GM04503 (cell line): ENCODE data around the gene PTPN5.
A peak's percentile ranks its signal among the peaks of the same experiment; 100 is the strongest.
"Not testable (repeated sequence)": the region's sequence is repeated elsewhere in the genome, so short reads cannot be mapped to it uniquely, and the experiment has no call there.

ENCODE experiments used
- DNase-seq: peaks from one replicate; pipeline ENCODE4 v3.0.0-alpha.2; 2012; ENCODE audit warnings: low read depth

Gene PTPN5

DNA sequence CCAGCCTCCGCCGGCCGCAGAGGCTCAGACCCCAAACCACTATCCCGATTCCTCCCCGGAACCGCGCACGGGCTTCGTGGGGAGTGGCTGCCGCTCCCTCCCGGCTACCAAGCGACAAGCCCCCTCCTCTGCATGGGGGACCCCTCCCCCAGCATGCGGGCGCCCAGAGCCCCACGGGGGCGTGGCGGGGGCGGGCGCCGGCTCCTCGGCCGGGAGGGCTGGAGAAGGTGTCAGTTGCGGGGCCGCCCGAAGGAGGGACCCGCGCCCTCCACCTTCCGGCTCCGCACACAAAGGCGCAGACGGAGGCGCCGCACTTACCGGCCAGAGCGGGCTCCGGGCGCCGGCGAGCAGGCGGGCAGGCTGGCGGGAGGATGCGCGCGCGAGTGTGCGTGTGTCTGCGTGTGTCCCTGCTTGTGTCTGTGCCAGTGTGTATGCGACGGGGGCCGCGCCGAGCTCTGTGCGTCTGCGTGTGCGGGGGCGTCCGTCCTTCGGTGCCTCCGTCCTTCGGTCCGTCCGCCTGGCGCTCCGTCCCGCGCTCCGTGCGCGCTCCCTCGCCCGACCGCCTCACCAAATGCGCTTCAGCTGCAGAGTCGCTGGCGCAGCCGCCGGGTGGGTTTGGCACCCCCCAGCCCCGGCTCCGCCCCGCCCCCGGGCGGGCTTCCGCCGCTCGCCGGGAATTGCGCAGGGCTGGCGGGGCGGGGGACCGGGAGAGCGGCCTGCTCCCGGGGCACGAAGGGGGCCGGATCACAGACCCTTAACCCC lies at the start of gene PTPN5:
Gene PTPN5, minus strand, starts transcription at position 592 of the 762 bp plus-strand sequence. CDS start 19,840 bp downstream, outside the sequence.
- no peak for DNase-seq

DNA sequence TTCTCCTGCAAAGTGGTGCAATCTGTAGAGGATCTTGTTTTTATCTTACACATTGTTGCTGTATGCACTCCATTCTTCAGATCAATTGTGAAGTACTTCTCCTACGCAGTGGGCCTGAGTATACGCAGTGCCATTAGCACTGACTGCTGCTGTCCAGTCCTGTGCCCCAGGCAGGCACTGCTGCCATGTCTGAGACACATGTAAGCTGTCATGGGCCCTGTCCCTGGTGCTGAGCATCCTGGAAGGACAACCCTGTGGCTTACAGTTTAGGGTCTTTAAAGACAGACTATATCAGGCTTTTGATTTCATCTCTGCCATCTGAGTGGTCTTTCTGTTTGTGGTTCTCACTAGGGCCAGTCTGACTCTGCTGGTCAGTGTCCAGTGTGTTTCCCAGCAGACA lies 44.8 kb upstream of the PTPN5 start:
- no peak for DNase-seq

DNA sequence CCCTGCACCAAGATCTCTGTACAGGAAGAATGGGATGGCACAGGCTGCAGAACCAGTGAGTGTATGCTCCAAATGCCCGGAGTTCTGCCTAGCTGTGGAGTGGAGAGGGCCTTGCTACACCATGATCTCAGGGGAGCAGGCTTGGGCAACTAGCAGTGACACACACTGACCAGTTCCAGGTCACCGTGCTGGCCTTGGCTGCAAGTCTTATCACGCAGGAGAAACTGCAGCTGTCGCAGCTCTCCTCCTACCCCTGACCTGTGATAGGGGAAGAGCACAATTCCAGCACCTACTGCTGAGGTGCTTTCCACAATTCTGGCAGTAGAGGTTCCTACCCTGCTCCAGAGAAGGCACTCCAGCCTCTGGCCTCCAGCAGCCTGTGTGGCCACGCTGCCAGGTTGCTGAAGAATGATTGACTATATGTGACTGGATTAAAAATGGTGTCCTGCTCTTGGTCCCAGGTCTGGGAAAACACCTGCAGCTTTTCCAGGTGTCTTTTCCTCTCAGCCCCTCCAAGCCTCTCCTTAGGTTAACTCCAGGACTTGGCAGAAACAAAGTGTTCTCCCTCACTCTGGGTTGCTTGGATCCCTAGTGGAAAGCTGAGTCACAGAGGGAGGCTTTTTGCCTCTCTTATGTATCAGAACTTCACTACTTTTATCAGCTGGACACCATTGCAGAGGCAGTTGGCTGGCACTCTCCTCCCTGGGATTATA lies 43.3 kb upstream of the PTPN5 start:
- DNase-seq = no peak

DNA sequence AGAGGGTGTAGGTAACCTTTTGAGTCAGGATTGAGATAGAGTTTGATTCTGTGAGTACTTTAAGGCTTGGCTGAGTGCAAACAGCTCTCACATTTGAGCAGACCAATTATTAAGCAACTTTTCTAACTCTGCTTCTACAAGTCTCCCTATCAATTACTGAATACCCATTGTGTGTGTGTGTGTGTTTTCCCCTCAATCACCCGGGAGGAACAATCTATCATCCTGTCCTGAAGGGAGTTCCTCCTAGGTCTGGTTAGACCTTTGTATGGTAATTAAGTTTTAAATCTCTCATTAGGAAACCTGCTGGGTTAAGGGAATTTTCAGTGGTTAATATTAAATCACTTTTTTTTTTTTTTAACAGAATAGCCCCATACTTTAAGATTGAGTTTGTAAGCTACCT lies 28.6 kb upstream of the PTPN5 start:
- not testable (repeated sequence) for DNase-seq

DNA sequence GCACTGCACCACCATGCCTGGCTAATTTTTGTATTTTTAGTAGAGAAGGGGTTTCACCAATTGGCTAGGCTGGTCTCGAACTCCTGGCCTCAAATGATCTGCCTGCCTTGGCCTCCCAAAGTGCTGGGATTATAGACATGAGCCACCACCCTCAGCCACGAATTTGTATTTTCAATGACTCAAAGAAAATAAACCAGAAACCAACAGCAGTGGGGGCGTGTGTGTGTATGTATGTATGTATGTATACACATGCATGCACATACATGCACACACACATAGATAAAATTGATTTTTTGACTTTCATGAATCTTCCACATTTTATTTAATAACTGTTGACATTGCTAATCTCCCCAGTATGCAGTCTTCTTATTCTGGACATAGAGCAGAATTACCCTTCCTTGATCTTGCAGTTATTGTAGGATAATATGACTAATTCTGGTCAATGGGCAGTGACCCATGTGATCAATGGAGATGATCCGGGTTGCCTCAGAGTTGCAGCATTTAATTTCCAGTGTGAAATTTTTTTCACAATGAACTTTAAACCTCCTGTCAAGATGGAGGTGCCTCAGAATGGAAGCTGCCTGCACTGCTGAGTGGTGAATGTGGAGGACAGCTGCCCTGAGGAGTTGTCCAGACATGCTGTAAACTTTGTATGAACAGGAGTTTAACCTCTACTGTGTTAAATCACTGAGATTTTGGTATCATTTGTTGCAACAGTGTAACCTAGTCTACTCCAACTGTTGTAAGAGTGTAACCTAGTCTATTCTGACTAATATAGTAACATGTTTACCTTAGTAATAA lies 12.8 kb upstream of the PTPN5 start:
- DNase-seq = no peak

DNA sequence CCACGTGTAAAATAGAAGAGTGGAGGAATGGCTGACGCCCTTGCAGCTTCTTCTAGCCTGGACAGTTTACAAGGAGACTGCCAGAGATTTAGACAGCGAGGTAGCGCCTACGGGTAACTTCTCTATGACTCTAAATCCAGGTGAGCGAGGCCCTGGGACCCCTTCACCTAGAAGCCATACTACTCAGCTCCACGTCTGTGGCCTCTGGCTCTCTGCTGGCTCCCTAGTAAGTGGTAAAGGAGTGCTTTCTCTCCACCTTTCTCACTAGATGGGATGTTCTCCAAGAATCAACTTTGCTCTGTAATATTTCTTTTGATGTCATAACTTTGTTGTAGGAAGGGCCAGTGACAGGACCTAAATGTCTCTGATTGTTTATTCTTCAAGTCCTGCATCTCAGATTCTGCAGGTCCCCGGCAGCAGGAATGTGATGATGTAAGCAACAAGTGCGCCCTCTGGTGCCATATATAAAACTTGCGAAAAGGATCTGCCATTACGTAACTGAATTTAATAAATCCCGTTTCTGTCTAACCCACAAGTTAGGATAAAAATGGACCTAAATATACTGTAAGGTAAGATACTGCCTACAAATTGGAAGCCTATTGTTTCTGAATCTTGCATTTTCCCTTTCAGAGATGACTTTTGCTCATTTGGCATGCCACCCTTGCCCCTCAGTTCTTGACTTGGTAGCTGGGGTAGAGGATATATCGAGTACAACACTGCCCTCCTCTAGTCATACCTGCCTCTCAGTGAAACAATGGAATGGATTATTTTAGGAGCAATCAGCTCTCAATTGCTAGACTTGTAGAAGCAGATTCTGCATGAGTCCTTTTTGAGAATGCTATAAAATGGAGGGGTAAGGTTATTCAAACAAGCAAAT lies 11.0 kb upstream of the PTPN5 start:
- peak; percentile 11 for DNase-seq

DNA sequence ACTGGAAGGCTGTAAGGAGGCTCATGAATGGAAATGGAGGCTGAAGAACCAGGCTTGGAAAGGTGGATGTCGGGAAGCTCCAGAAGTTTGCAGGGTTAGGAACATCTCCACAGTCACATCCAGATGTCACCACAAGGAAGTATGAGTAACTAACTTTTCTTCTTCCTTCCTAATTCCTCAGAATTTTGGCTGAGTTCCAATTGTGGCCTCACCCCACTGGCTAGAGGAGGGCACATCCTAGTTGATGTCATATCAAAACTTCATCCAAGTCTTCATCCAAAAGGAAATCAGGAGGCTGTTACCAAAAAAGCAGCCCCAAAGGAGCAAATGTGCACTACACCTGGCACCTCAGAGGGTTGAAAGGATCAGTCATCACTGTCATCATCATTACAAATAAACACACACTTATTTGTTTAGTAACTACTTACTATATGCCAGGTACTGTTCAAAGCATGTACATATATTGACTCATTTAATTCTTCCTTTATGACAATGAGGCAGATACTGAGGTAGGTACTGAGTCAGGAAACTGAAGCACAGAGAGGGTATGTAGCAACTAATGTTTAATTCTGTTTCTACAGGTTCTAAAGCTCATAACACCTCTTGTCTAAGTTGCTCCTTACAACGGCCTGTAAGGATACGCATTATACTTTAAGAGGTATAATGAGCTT lies 7.3 kb upstream of the PTPN5 start:
- DNase-seq = no peak

DNA sequence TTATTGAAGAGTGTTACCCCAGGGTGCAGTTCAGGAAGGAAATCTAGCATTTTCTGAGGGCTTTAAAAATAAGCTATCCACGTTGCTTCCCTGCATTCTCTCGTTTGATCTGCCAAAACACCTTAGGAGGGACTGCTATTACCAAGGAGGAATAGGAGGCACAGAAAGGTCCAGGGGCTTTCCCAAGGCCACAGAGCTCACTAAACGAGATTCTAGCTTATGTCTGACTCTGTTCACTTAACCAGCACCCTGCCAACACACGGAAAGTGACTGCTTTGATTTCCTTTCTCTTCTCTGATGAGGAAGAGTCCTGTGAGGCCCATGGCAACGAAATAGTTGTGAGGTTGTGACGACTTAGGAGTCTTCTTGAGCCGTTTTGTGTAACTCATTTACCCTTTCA lies 3.4 kb upstream of the PTPN5 start:
- DNase-seq = no peak

DNA sequence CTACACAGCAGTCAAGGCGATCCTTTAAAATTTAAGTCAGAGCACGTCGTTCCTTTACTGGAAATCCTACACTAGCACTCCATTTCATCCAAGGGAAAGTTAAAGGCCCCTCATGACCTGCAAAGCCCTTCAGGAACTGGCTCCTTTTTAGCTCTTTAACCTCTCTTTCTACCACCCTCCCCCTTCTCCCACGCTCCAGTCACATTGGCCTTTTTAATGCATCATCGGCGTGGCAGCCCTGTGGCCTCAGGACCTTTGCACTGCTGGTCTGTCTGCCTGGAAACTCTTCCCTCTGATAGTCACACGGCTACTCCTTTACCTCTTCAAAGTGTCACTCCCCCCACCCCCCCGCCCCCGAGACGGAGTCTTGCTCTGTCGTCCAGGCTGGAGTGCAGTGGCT lies 1.2 kb upstream of the PTPN5 start:
- no peak for DNase-seq

DNA sequence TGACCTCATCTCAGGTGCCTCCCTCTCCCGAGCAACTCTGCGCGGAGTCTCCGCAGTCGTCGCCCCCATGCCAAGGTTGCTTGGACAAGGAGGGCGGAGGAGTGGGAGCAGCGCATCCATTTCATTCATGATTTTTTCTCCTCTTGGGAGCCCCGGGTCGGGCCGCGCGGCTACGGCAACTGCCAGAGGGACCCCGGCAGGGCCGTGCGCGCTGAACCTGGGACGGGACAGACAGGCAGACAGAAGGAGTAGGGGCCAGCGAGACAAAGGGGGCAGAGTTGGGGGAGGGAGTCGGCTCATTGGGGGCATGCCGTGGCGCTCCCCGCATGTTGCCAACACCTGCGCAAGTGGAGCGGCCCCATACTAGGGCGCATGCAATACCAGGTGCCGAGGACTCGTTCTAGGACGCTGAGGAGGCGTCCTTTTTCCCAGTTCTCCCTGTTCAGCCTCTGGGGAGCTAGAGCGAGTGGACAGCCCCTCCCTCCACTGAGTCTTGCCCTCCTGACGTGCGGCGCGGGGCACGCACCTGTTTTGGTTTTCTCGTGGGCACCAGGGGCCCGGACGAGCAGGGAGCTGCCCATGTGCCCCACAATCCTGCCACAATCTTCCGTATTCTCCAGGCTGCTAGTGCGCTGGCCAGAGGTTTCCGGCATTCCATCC lies 501 bp upstream of the PTPN5 start:
- no peak for DNase-seq

DNA sequence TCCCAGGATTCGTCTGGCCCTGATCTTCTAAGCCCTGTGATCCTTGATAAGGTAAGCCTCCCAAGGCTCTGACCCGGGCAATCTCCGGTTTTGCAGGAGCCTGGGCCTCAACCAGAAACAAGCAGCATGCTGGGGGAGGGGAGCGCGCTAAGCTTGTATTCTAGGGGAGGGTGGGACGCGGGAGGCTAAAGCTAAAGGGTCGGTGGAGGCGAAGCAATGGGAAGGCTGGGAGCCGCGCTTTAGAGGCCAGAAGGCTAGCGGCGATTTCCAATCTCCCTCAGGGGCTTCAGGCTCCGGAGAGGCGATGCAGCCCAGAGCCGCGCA lies 753 bp downstream of the PTPN5 start:
- no peak for DNase-seq

DNA sequence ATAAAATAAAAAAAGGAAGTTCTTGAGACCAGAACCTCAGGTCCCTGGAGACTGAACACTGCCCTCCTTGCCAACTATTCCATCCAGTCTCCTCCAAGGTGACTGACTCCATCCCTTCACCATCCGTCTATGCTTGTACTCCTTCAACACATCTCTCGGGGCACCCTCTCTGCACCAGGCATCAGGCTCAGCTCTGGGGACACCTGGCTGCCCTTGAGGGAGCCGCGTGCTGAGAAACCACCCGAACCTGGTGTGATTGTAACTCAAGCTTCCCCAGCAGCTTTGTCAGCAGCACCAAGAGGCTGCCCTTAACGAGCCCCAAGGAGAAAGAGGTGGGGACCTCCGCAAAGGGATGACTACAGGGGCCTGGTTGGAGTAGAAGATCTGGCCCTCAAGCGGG lies 1.7 kb downstream of the PTPN5 start:
- DNase-seq = no peak

DNA sequence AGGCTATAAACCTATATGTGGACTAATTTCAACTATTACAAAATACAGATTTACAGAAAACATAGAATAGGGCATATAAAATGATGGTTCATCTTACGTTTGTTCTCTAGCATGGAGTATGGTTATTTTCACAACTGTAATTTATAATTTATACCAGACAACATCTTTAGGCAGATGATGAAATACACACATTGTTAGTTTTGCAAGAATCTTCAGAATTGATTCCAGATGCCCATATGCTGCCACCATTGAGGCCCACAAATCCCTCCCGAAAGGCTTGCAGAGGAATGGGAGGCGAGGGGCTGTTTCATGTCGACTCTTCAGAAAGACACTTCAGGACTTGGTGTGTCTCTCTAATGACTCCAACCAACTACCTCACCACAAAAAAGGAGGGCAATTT lies 6.2 kb downstream of the PTPN5 start:
- no peak for DNase-seq

DNA sequence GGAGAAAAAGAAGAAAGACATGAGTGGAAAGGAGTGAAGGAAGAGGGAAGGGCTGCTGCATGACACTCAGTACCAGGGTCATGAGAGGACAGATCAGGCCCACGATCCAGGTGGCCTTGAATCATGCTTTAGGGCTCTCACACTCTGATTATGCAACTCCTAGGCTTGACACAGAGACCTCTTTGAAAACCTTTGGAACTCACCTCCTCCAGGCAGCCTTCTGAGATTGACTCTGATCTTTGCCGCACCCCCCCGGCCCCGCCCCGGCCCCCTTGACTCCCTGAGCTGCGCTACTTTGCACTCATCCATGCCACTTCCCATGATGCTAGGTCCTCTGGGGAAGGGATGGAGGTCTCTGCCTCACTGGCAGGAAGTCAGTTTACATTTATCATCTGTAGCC lies 10.7 kb downstream of the PTPN5 start:
- no peak for DNase-seq

DNA sequence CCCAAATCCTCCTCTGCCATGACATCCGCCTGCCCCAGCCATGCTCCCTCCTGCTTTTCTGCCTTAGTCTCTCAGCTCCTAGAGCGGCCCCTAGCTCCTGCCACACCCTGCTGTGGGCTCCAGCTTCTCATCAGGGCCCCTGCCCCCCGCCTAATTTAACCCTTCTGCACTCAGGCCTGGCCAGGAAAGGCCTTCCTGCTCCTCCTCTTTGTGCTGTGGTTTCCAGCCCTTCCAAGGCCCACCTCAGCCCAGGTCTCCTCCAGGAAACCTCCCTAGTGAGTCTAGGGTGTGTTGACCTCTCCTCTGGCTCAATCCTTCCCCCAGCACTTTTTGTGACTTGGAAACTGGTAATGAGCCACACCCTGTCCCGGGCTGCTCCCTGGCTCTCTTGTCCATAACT lies 11.3 kb downstream of the PTPN5 start:
- no peak for DNase-seq

DNA sequence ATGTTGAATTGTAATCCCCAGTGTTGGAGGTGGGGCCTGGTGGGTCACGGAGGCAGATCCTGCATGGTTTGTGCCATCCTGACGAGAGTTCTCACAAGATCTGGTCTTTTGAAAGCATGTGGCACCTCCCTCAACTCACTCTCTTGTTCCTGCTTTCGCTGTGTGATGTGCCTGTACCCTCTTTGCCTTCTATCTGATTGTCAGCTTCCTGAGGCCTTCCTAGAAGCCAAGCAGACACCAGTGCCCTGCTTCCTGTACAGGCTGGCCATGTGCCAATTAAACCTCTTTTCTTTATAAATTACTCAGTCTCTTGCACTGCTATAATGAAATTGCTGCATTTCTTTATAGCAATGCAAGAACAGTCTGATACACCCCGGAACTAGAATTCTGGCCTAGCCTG lies 13.1 kb downstream of the PTPN5 start:
- DNase-seq = no peak

DNA sequence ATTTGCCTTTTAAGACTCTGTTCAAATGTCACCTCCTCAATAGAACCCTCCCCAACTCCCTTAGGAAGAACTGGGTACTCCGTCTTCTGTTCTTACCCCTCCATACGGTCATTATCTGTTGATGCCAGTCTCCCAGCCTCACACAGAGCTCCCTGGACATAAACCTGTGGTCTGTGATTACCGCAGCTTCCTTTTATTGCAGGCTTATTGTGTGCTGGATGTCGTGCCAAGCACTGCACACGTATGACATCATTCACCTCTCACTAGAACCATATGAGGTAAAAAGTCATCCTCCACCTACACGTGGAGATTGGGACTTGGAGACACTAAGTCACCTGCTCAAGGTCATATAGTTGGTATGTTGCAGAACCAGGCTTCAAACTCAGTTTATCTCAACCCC lies 15.3 kb downstream of the PTPN5 start:
- no peak for DNase-seq

DNA sequence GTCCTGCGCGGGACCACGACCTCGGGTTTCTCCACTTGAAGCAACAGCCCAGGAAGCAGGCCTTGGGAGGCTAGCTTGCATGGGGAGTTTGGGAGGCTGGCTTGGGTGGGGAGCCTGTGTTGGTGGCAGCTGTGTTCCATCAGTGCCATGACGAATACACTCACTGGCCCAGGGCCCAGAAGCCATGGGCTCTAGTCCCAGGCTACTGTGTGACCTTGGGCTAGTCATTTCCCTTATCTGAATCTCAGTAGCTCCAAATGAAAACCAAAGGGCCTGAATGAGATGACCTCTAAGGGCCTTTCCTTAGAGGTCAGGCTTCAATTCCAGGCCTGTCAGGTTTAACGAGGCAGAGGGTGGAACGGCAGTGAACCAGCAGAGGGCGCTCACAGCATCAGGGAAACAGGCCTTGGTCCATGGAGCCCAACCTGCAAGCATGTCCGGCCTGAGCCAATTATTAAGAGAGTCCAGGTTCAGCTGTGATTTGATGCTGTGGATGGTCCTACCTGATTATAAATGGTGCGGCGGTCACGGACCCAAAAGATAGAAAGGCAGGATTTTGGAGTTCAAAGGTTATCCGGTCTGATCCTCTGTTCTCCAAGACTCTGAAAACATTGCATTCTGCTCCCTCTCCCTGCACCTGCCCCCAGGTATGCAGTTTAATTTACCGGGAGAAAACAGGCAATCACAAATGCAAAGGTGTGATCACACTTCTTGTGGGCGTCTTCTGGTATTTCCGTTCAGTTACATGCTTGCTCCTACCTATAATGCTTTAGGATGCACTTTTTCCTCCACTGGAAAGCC lies 15.9 kb downstream of the PTPN5 start:
- DNase-seq = no peak

DNA sequence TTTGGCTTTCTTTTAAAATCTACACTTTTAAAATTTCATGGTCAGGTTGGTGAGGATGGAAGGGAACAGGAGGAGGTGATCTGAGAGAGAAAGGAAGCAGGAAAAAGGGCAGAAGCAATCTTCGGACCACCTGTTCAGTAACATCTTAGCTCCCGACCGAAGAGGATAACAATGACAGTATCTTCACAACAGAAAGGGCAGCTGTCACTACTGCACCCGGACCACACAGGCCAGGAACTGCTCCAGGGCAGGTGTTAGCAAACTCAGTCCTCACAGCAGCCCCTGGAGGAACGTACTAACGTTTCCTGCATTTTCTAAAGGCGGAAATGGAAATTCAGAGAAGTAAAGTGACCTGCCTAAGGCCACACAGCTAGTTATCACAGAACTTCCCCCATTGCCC lies 16.8 kb downstream of the PTPN5 start:
- no peak for DNase-seq

DNA sequence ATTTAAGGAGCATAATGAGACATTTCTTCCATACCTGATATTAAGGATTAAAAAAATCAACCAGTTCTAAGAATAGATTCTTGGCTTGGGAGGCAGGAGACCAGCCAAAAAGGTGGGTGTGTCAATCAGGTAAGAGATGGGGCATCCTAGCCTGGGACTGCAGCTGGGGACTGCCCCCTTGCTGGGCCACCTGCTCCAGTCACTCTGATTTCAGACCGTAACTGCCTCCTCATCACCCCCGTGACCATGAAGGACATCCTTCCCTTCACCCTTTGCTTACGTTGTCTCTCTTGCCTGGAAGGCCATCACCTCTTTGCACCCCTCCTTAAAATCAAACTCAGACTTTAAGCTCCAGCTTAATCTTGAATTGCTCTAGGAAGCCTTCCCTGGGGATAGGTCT lies 17.9 kb downstream of the PTPN5 start:
- no peak for DNase-seq
